Transverse colon (tissue), 4 donors: ENCODE measurements around the gene CAPN6.

Source experiments
- EP300 ChIP-seq: sonication (generic); formaldehyde crosslinking; IDR thresholded peaks from one replicate; pipeline ENCODE4 v1.6.1; 2017; ENCODE audit warnings: antibody characterized with exemption, low read depth
- POLR2A ChIP-seq: fragments of 450-650 bp; IDR thresholded peaks from one replicate; pipeline ENCODE4 v1.6.1; 2016; ENCODE audit warnings: antibody characterized with exemption, mild to moderate bottlenecking, moderate library complexity
- POLR2AphosphoS5 ChIP-seq, 3 donors: sonication (generic); formaldehyde crosslinking; IDR thresholded peaks; one replicate each; pipeline ENCODE4 v1.6.1; 2016; ENCODE audit warnings: antibody characterized with exemption in 3 of 3
- TF ChIP-seq, protein P1 (sequence below), 5 experiments: fragments of 200-600 bp in 3 of 5; fragments of 450-650 bp in 2 of 5; sonication (generic) in 3 of 5; IDR thresholded peaks; 1 replicate in 2 of 5; 2 replicates in 3 of 5; pipeline ENCODE4 v1.5.1; 2016 to 2017; ENCODE audit warnings: antibody characterized with exemption in 5 of 5, inconsistent platforms in 3 of 5, mild to moderate bottlenecking in 2 of 5, moderate library complexity in 1 of 5

DNA sequence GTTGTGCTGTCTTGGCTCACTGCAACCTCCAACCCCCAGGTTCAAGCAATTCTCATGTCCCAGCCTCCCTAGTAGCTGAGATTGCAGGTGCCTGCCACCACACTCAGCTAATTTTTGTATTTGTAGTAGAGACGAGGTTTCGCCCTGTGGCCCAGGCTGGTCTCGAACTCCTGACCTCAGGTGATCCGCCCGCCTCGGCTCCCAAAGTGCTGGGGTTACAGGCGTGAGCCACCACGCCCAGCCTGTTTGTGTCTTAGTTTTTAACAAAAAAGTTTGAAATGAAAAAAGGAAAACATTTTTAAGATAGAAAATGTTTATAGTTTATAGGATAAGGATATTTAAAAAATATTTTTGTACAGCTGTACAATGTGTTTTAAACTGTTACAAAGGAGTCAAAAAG lies 62.4 kb downstream of the CAPN6 start:
- no peak for TF ChIP-seq POLR2A
- TF ChIP-seq, protein P1, sequence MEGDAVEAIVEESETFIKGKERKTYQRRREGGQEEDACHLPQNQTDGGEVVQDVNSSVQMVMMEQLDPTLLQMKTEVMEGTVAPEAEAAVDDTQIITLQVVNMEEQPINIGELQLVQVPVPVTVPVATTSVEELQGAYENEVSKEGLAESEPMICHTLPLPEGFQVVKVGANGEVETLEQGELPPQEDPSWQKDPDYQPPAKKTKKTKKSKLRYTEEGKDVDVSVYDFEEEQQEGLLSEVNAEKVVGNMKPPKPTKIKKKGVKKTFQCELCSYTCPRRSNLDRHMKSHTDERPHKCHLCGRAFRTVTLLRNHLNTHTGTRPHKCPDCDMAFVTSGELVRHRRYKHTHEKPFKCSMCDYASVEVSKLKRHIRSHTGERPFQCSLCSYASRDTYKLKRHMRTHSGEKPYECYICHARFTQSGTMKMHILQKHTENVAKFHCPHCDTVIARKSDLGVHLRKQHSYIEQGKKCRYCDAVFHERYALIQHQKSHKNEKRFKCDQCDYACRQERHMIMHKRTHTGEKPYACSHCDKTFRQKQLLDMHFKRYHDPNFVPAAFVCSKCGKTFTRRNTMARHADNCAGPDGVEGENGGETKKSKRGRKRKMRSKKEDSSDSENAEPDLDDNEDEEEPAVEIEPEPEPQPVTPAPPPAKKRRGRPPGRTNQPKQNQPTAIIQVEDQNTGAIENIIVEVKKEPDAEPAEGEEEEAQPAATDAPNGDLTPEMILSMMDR (IDR thresholded peaks at IDR 0.05): no peak
- no peak for TF ChIP-seq POLR2AphosphoS5 (IDR thresholded peaks at IDR 0.05)
- no peak for TF ChIP-seq EP300
